ENCODE data around the gene MPPED2.

MPPED2 gene

GRCh38 chr11:30527566-30527965 lies 58.6 kb downstream of the MPPED2 start:
- Histone ChIP-seq H3K4me3 (ENCODE audit: extremely low read depth, insufficient read depth, low read length, poor library complexity, severe bottlenecking) (no peak overlapping the region), H3K9me3 (ENCODE audit: control insufficient read depth, low read length) (no peaks in the 10 kb centered on the region), H3K4me1 (ENCODE audit: control insufficient read depth, insufficient read depth, low read length, poor library complexity, severe bottlenecking) (no peaks in the 10 kb centered on the region), H3K36me3 (ENCODE audit: control insufficient read depth, insufficient read depth, low read length) (no peaks in the 10 kb centered on the region), H3K27ac (ENCODE audit: low read depth, low read length, severe bottlenecking) (no peak overlapping the region)
- WGBS, 2 experiments (ENCODE audit: insufficient coverage in 2 of 2) = 72 to 80% methylated on average over 3 of the region's 3 CpGs

GRCh38 chr11:30526558-30526957 lies 59.6 kb downstream of the MPPED2 start:
- no peaks in the 10 kb centered on the region for H3K36me3 ChIP-seq (ENCODE audit: control insufficient read depth, insufficient read depth, low read length)
- H3K4me1 ChIP-seq (ENCODE audit: control insufficient read depth, insufficient read depth, low read length, poor library complexity, severe bottlenecking) = no peaks in the 10 kb centered on the region
- H3K4me3 ChIP-seq (ENCODE audit: extremely low read depth, insufficient read depth, low read length, poor library complexity, severe bottlenecking) = no peak overlapping the region
- 88% methylated on average over 1 of the region's 3 CpGs; no CpG with 5 or more reads in 1 of the 2 experiments for WGBS, 2 experiments (ENCODE audit: insufficient coverage in 2 of 2)
- no peaks in the 10 kb centered on the region for H3K9me3 ChIP-seq (ENCODE audit: control insufficient read depth, low read length)
- H3K27ac ChIP-seq (ENCODE audit: low read depth, low read length, severe bottlenecking) = no peak overlapping the region

- no peaks in the 10 kb centered on the region for H3K36me3 ChIP-seq (ENCODE audit: control insufficient read depth, insufficient read depth, low read length)
- no peaks in the 10 kb centered on the region for H3K4me1 ChIP-seq (ENCODE audit: control insufficient read depth, insufficient read depth, low read length, poor library complexity, severe bottlenecking)
- no peak overlapping the region for H3K4me3 ChIP-seq (ENCODE audit: extremely low read depth, insufficient read depth, low read length, poor library complexity, severe bottlenecking)
- H3K27ac ChIP-seq (ENCODE audit: low read depth, low read length, severe bottlenecking) = no peak overlapping the region
- 86 to 90% methylated on average over 3 to 4 of the region's 9 CpGs for WGBS, 2 experiments (ENCODE audit: insufficient coverage in 2 of 2)
- no peaks in the 10 kb centered on the region for H3K9me3 ChIP-seq (ENCODE audit: control insufficient read depth, low read length)
These were observed 63.5 kb downstream of the MPPED2 start for GRCh38 chr11:30522536-30523243.

GRCh38 chr11:30521297-30522071 lies 64.7 kb downstream of the MPPED2 start:
- H3K4me3 ChIP-seq (ENCODE audit: extremely low read depth, insufficient read depth, low read length, poor library complexity, severe bottlenecking) = no peak overlapping the region
- no peaks in the 10 kb centered on the region for H3K36me3 ChIP-seq (ENCODE audit: control insufficient read depth, insufficient read depth, low read length)
- no peaks in the 10 kb centered on the region for H3K4me1 ChIP-seq (ENCODE audit: control insufficient read depth, insufficient read depth, low read length, poor library complexity, severe bottlenecking)
- H3K27ac ChIP-seq (ENCODE audit: low read depth, low read length, severe bottlenecking) = no peak overlapping the region
- WGBS, 2 experiments (ENCODE audit: insufficient coverage in 2 of 2) = 85 to 100% methylated on average over 4 of the region's 8 CpGs
- H3K9me3 ChIP-seq (ENCODE audit: control insufficient read depth, low read length) = no peaks in the 10 kb centered on the region

GRCh38 chr11:30513087-30513486 lies 73.1 kb downstream of the MPPED2 start:
- no peaks in the 10 kb centered on the region for H3K36me3 ChIP-seq (ENCODE audit: control insufficient read depth, insufficient read depth, low read length)
- H3K4me1 ChIP-seq (ENCODE audit: control insufficient read depth, insufficient read depth, low read length, poor library complexity, severe bottlenecking) = no peaks in the 10 kb centered on the region
- no peak overlapping the region for H3K4me3 ChIP-seq (ENCODE audit: extremely low read depth, insufficient read depth, low read length, poor library complexity, severe bottlenecking)
- no peaks in the 10 kb centered on the region for H3K9me3 ChIP-seq (ENCODE audit: control insufficient read depth, low read length)
- no CpG with 5 or more reads among the region's 1 CpG for WGBS, 2 experiments (ENCODE audit: insufficient coverage in 2 of 2)
- no peak overlapping the region for H3K27ac ChIP-seq (ENCODE audit: low read depth, low read length, severe bottlenecking)

GRCh38 chr11:30511408-30511807 lies 74.7 kb downstream of the MPPED2 start:
- WGBS, 2 experiments (ENCODE audit: insufficient coverage in 2 of 2) = 93 to 100% methylated on average over 2 to 3 of the region's 4 CpGs
- H3K27ac ChIP-seq (ENCODE audit: low read depth, low read length, severe bottlenecking) = no peak overlapping the region
- H3K9me3 ChIP-seq (ENCODE audit: control insufficient read depth, low read length) = no peaks in the 10 kb centered on the region

GRCh38 chr11:30510750-30511149 lies 75.4 kb downstream of the MPPED2 start:
- H3K4me1 ChIP-seq (ENCODE audit: control insufficient read depth, insufficient read depth, low read length, poor library complexity, severe bottlenecking) = no peaks in the 10 kb centered on the region
- no peak overlapping the region for H3K27ac ChIP-seq (ENCODE audit: low read depth, low read length, severe bottlenecking)
- H3K4me3 ChIP-seq (ENCODE audit: extremely low read depth, insufficient read depth, low read length, poor library complexity, severe bottlenecking) = no peak overlapping the region
- no peaks in the 10 kb centered on the region for H3K36me3 ChIP-seq (ENCODE audit: control insufficient read depth, insufficient read depth, low read length)
- no peaks in the 10 kb centered on the region for H3K9me3 ChIP-seq (ENCODE audit: control insufficient read depth, low read length)
- 100% methylated on average over 1 of the region's 2 CpGs; no CpG with 5 or more reads in 1 of the 2 experiments for WGBS, 2 experiments (ENCODE audit: insufficient coverage in 2 of 2)

More at GRCh38 chr11:30511408-30511807, 74.7 kb downstream of the MPPED2 start:
- no peaks in the 10 kb centered on the region for H3K36me3 ChIP-seq (ENCODE audit: control insufficient read depth, insufficient read depth, low read length)
- no peaks in the 10 kb centered on the region for H3K4me1 ChIP-seq (ENCODE audit: control insufficient read depth, insufficient read depth, low read length, poor library complexity, severe bottlenecking)
- no peak overlapping the region for H3K4me3 ChIP-seq (ENCODE audit: extremely low read depth, insufficient read depth, low read length, poor library complexity, severe bottlenecking)

- Histone ChIP-seq H3K27ac (ENCODE audit: low read depth, low read length, severe bottlenecking) (no peak overlapping the region), H3K4me3 (ENCODE audit: extremely low read depth, insufficient read depth, low read length, poor library complexity, severe bottlenecking) (no peak overlapping the region), H3K4me1 (ENCODE audit: control insufficient read depth, insufficient read depth, low read length, poor library complexity, severe bottlenecking) (no peaks in the 10 kb centered on the region), H3K36me3 (ENCODE audit: control insufficient read depth, insufficient read depth, low read length) (no peaks in the 10 kb centered on the region), H3K9me3 (ENCODE audit: control insufficient read depth, low read length) (no peaks in the 10 kb centered on the region)
- WGBS, 2 experiments (ENCODE audit: insufficient coverage in 2 of 2) = 88 to 100% methylated on average over 1 of the region's 2 CpGs
These were observed 76.8 kb downstream of the MPPED2 start for GRCh38 chr11:30509364-30509763.

GRCh38 chr11:30508594-30508993 lies 77.6 kb downstream of the MPPED2 start:
- Histone ChIP-seq H3K27ac (ENCODE audit: low read depth, low read length, severe bottlenecking) (no peak overlapping the region), H3K36me3 (ENCODE audit: control insufficient read depth, insufficient read depth, low read length) (no peaks in the 10 kb centered on the region), H3K4me1 (ENCODE audit: control insufficient read depth, insufficient read depth, low read length, poor library complexity, severe bottlenecking) (no peaks in the 10 kb centered on the region), H3K4me3 (ENCODE audit: extremely low read depth, insufficient read depth, low read length, poor library complexity, severe bottlenecking) (no peak overlapping the region), H3K9me3 (ENCODE audit: control insufficient read depth, low read length) (no peaks in the 10 kb centered on the region)
- WGBS, 2 experiments (ENCODE audit: insufficient coverage in 2 of 2) = 69 to 80% methylated on average over 2 of the region's 3 CpGs

- Histone ChIP-seq H3K27ac (ENCODE audit: low read depth, low read length, severe bottlenecking) (no peak overlapping the region), H3K4me3 (ENCODE audit: extremely low read depth, insufficient read depth, low read length, poor library complexity, severe bottlenecking) (no peak overlapping the region), H3K4me1 (ENCODE audit: control insufficient read depth, insufficient read depth, low read length, poor library complexity, severe bottlenecking) (no peaks in the 10 kb centered on the region), H3K9me3 (ENCODE audit: control insufficient read depth, low read length) (no peaks in the 10 kb centered on the region), H3K36me3 (ENCODE audit: control insufficient read depth, insufficient read depth, low read length) (no peaks in the 10 kb centered on the region)
- WGBS, 2 experiments (ENCODE audit: insufficient coverage in 2 of 2) = 100% methylated on average over 1 of the region's 3 CpGs; no CpG with 5 or more reads in 1 of the 2 experiments
These were observed 80.5 kb downstream of the MPPED2 start for GRCh38 chr11:30505603-30506002.

GRCh38 chr11:30504468-30504867 lies 81.7 kb downstream of the MPPED2 start:
- no peak overlapping the region for H3K4me3 ChIP-seq (ENCODE audit: extremely low read depth, insufficient read depth, low read length, poor library complexity, severe bottlenecking)
- H3K27ac ChIP-seq (ENCODE audit: low read depth, low read length, severe bottlenecking) = no peak overlapping the region
- H3K4me1 ChIP-seq (ENCODE audit: control insufficient read depth, insufficient read depth, low read length, poor library complexity, severe bottlenecking) = peaks cover 3% of the 10 kb centered on the region
- WGBS, 2 experiments (ENCODE audit: insufficient coverage in 2 of 2) = 71 to 78% methylated on average over 2 of the region's 2 CpGs
- H3K36me3 ChIP-seq (ENCODE audit: control insufficient read depth, insufficient read depth, low read length) = no peaks in the 10 kb centered on the region
- no peaks in the 10 kb centered on the region for H3K9me3 ChIP-seq (ENCODE audit: control insufficient read depth, low read length)
